ENCODE measurements around the gene CGREF1. TPM values are rescaled to one million over a fixed set of nuclear protein-coding genes. Genes with fewer than 3 reads are reported as not detected.
A peak's percentile ranks its signal among the peaks of the same experiment; 100 is the strongest.

CGREF1 gene
- total RNA-seq, 8 experiments from 2014 or later, result 4.4 to 27.3 (median 9.8) TPM

GRCh38 chr2:27099334-27099955, 19.5 kb downstream of the CGREF1 start:
- peaks cover 2 to 4% of the 10 kb centered on the region in 2 donors for H3K4me1 ChIP-seq (replicated peaks in 1 of 2)
- 77 to 100% (median 96%) methylated on average over 1 to 5 of the region's 19 CpGs; no CpG with 5 or more reads in 7 of the 10 experiments for WGBS, 10 experiments
- H3K27ac ChIP-seq, result no peak overlapping the region
- H3K4me3 ChIP-seq, result no peak overlapping the region
- in situ Hi-C loops (cut with MboI; ENCODE audit: low pct_unique_long_range_greater_than_20kb in 2 of 9, low sequenced_read_pairs in 9 of 9, unreplicated experiment in 9 of 9), result loop anchor here in 3 of 9 experiments (10.0 to 25.0 kb wide), 3 partner anchors 105 to 137 kb away; partner anchors contain the start of genes ATRAID (in 1 of the 3), CAD (in 1 of the 3), MAPRE3 (in 1 of the 3) and SLC5A6 (in 1 of the 3)
- ATAC-seq (replicated peaks in 6 of 8), result no peak

GRCh38 chr2:27097341-27097740, 21.6 kb downstream of the CGREF1 start:
- in situ Hi-C loops (cut with MboI; ENCODE audit: low pct_unique_long_range_greater_than_20kb in 2 of 9, low sequenced_read_pairs in 9 of 9, unreplicated experiment in 9 of 9), result loop anchor here in 3 of 9 experiments (10.0 to 25.0 kb wide), 3 partner anchors 107 to 135 kb away; partner anchors contain the start of genes ATRAID (in 1 of the 3), CAD (in 1 of the 3), MAPRE3 (in 1 of the 3) and SLC5A6 (in 1 of the 3)
- Histone ChIP-seq H3K4me3 (no peak overlapping the region), H3K27ac (no peak overlapping the region), H3K4me1 (replicated peaks in 1 of 2) (peaks cover 2 to 4% of the 10 kb centered on the region in 2 donors)
- 49 to 100% (median 93%) methylated on average over 1 to 3 of the region's 14 CpGs; no CpG with 5 or more reads in 6 of the 10 experiments for WGBS, 10 experiments
- ATAC-seq (replicated peaks in 6 of 8), result no peak

DNA sequence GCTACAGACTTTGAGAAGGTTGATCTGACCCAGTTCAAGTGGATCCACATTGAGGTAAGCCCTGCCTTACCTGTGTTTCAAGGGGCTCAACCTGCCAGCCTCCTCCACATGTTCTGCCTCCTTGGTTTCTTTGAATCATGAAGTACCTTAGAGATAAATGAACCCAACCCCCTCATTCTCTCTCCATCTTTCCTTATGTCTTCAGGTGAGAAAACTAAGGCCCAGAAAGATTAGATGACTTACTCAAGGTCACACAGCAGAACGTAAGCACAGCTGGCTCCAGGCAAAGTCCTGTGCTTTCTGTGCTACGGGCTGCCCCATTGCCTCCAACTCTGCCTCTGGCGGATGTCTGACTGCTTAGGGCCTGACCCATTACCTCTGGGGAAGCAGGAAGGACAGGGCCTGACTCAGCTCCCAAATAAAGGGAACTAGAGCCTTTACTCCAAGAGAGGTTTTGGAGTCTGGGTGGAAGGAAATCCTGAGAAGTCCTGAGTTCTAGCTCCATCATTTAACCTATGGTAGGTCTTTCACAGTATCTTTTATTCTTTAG, 22.1 kb downstream of the CGREF1 start:
- no peak overlapping the region for H3K4me3 ChIP-seq
- no peak for ATAC-seq (replicated peaks in 6 of 8)
- in situ Hi-C loops (cut with MboI; ENCODE audit: low pct_unique_long_range_greater_than_20kb in 2 of 9, low sequenced_read_pairs in 9 of 9, unreplicated experiment in 9 of 9), result loop anchor here in 3 of 9 experiments (10.0 to 25.0 kb wide), 3 partner anchors 108 to 135 kb away; partner anchors contain the start of genes ATRAID (in 1 of the 3), CAD (in 1 of the 3), MAPRE3 (in 1 of the 3) and SLC5A6 (in 1 of the 3)
- H3K4me1 ChIP-seq (replicated peaks in 1 of 2), result peaks cover 2 to 4% of the 10 kb centered on the region in 2 donors
- H3K27ac ChIP-seq, result no peak overlapping the region
- 41 to 76% (median 71%) methylated on average over 1 to 3 of the region's 3 CpGs; no CpG with 5 or more reads in 5 of the 10 experiments for WGBS, 10 experiments

DNA sequence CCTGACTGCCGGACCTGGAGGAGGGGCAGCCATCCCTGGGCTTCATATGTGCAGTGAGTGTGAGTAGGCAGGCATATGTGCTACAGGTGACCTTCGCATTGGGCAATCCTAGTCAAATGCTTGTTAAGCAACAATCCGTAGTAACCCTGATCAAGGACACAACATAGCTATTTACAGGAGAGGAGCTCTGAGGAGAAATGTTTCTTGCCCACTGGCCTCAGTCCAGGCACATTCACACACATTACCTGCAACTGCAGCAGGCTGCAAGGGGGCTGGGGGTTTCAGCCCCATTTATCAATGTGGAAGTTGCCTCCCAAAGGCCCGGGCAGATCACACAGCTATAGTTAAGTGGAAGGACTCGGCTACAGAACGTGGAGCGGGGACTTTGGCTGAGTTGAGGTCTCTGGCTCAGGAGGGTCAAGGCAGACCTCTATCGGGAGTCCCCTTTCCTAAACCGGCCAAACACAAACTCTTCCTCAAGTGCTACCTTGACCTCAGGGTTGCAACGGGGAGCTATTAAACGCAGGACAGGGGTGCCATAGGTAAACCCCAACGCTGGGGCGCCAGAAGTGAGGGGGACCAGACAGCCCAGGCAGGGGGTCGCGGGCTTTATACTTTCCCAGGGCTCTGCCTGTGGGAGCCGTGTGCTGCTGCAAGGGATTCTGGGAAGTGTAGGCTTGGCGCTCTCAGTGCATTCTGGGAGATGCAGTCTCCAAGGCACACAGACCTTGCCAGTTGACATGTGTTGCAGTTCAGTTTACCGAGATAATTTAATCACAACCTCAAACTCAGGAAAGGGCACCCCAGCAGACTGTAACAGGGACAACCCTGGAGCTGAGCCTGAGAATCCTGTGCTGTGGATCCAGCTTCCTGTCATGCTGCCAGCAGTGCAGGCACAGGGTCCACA, 22.9 kb downstream of the CGREF1 start:
- in situ Hi-C loops (cut with MboI; ENCODE audit: low pct_unique_long_range_greater_than_20kb in 2 of 9, low sequenced_read_pairs in 9 of 9, unreplicated experiment in 9 of 9), result loop anchor here in 3 of 9 experiments (10.0 to 25.0 kb wide), 3 partner anchors 109 to 134 kb away; partner anchors contain the start of genes ATRAID (in 1 of the 3), CAD (in 1 of the 3), MAPRE3 (in 1 of the 3) and SLC5A6 (in 1 of the 3)

DNA sequence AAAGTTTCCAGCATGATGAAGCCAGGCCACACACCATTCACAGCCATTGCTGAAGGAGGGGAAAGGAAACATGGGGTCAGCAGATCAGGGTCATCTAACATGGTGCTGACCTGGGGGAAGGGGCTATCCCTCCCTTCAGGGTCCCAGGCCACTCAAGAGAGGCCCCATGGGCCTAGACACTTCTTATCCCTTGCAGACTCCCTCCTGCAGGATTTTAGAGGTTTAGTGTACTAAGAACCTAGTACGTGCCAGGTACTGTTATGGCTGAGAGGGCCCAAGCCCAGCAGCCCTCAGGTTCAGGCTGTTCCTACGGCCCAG, 23.5 kb downstream of the CGREF1 start:
- H3K4me3 ChIP-seq, result no peak overlapping the region
- in situ Hi-C loops (cut with MboI; ENCODE audit: low pct_unique_long_range_greater_than_20kb in 2 of 9, low sequenced_read_pairs in 9 of 9, unreplicated experiment in 9 of 9), result loop anchor here in 3 of 9 experiments (10.0 to 25.0 kb wide), 3 partner anchors 109 to 133 kb away; partner anchors contain the start of genes ATRAID (in 1 of the 3), CAD (in 1 of the 3), MAPRE3 (in 1 of the 3) and SLC5A6 (in 1 of the 3)
- ATAC-seq (replicated peaks in 6 of 8), result no peak
- 83 to 92% (median 85%) methylated on average over 1 to 2 of the region's 2 CpGs; no CpG with 5 or more reads in 6 of the 10 experiments for WGBS, 10 experiments
- H3K27ac ChIP-seq, result no peak overlapping the region
- H3K4me1 ChIP-seq (replicated peaks in 1 of 2), result peaks cover 2 to 4% of the 10 kb centered on the region in 2 donors

More for the DNA sequence above, 22.9 kb downstream of the CGREF1 start:
- WGBS, 10 experiments, result 10 to 100% (median 53%) methylated on average over 1 to 12 of the region's 18 CpGs; no CpG with 5 or more reads in 4 of the 10 experiments
- H3K4me1 ChIP-seq (replicated peaks in 1 of 2), result peaks cover 2 to 4% of the 10 kb centered on the region in 2 donors
- H3K27ac ChIP-seq, result no peak overlapping the region
- peak; percentile 88 to 95 (median 90) for ATAC-seq (replicated peaks in 6 of 8)
- peak overlapping the region; percentile 8 to 20 (median 18) for H3K4me3 ChIP-seq

DNA sequence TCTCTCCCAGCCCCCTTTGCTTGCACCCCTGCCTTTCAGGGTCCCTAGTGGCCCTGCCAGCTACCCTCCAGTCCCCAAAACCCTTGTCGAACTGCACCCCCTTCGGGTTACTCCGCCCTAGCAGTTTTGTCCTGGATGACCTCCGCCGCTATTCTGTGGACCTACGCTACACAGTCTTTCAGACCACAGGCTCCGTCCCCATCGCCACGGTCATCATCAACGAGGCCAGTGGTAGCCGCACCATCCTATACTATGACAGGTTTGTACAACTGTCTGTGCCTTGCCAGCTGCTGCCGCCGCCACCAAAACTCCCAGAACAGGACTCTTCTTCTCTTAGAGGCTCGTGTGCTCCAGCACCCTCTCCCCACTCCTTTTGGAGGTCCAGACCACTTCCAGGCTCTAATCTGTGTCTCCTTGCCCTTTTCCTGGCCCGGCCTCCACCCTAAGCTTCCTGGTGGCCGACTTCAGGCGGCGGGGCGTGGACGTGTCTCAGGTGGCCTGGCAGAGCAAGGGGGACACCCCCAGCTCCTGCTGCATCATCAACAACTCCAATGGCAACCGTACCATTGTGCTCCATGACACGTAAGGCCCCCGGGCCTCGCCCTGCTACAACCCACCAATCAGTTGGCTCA, 24.5 kb downstream of the CGREF1 start:
- no peak overlapping the region for H3K27ac ChIP-seq
- peaks cover 2 to 4% of the 10 kb centered on the region in 2 donors for H3K4me1 ChIP-seq (replicated peaks in 1 of 2)
- in situ Hi-C loops (cut with MboI; ENCODE audit: low pct_unique_long_range_greater_than_20kb in 2 of 9, low sequenced_read_pairs in 9 of 9, unreplicated experiment in 9 of 9), result loop anchor here in 3 of 9 experiments (10.0 to 25.0 kb wide), 3 partner anchors 110 to 132 kb away; partner anchors contain the start of genes ATRAID (in 1 of the 3), CAD (in 1 of the 3), MAPRE3 (in 1 of the 3) and SLC5A6 (in 1 of the 3)
- 82 to 100% (median 92%) methylated on average over 2 to 22 of the region's 24 CpGs; no CpG with 5 or more reads in 4 of the 10 experiments for WGBS, 10 experiments
- H3K4me3 ChIP-seq, result no peak overlapping the region
- no peak for ATAC-seq (replicated peaks in 6 of 8)

- Histone ChIP-seq H3K27ac (no peak overlapping the region), H3K4me3 (no peak overlapping the region), H3K4me1 (replicated peaks in 1 of 2) (peaks cover 2 to 4% of the 10 kb centered on the region in 2 donors)
- WGBS, 10 experiments, result 40 to 100% (median 71%) methylated on average over 1 to 4 of the region's 6 CpGs; no CpG with 5 or more reads in 1 of the 10 experiments
- in situ Hi-C loops (cut with MboI; ENCODE audit: low pct_unique_long_range_greater_than_20kb in 2 of 9, low sequenced_read_pairs in 9 of 9, unreplicated experiment in 9 of 9), result loop anchor here in 3 of 9 experiments (10.0 to 25.0 kb wide), 3 partner anchors 111 to 131 kb away; partner anchors contain the start of genes ATRAID (in 1 of the 3), CAD (in 1 of the 3), MAPRE3 (in 1 of the 3) and SLC5A6 (in 1 of the 3)
- no peak for ATAC-seq (replicated peaks in 6 of 8)
These were observed 25.2 kb downstream of the CGREF1 start for GRCh38 chr2:27093430-27094352.

GRCh38 chr2:27092696-27093429, 26.1 kb downstream of the CGREF1 start:
- H3K4me1 ChIP-seq (replicated peaks in 1 of 2), result peaks cover 2 to 4% of the 10 kb centered on the region in 2 donors
- H3K27ac ChIP-seq, result no peak overlapping the region
- no peak for ATAC-seq (replicated peaks in 6 of 8)
- in situ Hi-C loops (cut with MboI; ENCODE audit: low pct_unique_long_range_greater_than_20kb in 2 of 9, low sequenced_read_pairs in 9 of 9, unreplicated experiment in 9 of 9), result loop anchor here in 3 of 9 experiments (10.0 to 25.0 kb wide), 3 partner anchors 112 to 131 kb away; partner anchors contain the start of genes ATRAID (in 1 of the 3), CAD (in 1 of the 3), MAPRE3 (in 1 of the 3) and SLC5A6 (in 1 of the 3)
- 74 to 83% (median 78%) methylated on average over 1 to 5 of the region's 10 CpGs; no CpG with 5 or more reads in 6 of the 10 experiments for WGBS, 10 experiments
- H3K4me3 ChIP-seq, result no peak overlapping the region

DNA sequence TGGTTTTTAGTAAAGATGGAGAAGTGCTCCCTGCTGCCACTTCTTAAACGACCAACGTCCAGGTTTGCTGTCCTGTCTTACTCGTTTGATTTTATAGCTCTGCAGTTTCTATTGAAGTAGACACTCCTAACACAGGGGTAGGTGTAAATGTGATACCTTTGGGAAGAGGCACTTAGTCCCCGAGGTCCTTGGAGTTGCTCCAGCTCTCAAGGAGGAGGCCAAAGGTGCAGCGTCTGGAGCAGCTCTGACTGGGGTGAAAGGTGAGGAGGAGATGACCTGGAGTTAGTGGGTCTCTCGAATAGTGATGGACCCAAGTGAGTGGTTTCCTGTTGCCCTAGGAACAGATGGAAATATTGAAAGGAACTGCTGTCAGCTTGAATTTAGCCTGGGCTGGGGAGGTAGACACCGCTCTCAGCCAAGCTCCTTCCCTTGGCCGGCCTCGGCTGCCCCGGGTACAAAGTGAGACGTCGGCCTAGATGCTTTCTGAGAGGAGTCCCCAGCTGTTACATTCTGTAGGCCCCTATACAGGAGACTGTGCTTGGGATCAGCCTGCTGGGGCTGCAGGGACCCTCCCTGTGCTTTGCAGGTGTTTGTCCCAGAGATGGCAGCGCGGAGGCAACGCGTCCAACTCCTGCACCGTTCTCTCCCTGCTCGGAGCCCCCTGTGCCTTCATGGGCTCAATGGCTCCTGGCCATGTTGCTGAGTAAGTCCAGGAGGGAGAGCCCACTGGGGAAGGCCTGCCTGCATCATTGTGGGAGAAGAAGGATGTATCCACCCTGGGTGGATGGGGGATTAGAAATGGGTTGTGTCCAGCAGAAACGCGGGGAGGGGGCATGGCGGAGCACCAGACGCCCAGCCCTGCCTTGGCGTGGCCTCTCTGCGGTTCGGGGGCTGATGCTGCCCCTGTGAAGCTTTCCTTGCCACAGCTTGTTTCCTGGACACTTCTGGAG, 26.9 kb downstream of the CGREF1 start:
- H3K4me3 ChIP-seq, result no peak overlapping the region
- H3K27ac ChIP-seq, result no peak overlapping the region
- WGBS, 10 experiments, result 17 to 100% (median 80%) methylated on average over 1 to 9 of the region's 25 CpGs; no CpG with 5 or more reads in 1 of the 10 experiments
- in situ Hi-C loops (cut with MboI; ENCODE audit: low pct_unique_long_range_greater_than_20kb in 2 of 9, low sequenced_read_pairs in 9 of 9, unreplicated experiment in 9 of 9), result loop anchor here in 3 of 9 experiments (10.0 to 25.0 kb wide), 3 partner anchors 113 to 130 kb away; partner anchors contain the start of genes ATRAID (in 1 of the 3), CAD (in 1 of the 3), MAPRE3 (in 1 of the 3) and SLC5A6 (in 1 of the 3)
- peaks cover 7 to 10% of the 10 kb centered on the region in 2 donors for H3K4me1 ChIP-seq (replicated peaks in 1 of 2)
- ATAC-seq (replicated peaks in 6 of 8), result no peak
